ENCODE data around the gene IGSF5.

DNA sequence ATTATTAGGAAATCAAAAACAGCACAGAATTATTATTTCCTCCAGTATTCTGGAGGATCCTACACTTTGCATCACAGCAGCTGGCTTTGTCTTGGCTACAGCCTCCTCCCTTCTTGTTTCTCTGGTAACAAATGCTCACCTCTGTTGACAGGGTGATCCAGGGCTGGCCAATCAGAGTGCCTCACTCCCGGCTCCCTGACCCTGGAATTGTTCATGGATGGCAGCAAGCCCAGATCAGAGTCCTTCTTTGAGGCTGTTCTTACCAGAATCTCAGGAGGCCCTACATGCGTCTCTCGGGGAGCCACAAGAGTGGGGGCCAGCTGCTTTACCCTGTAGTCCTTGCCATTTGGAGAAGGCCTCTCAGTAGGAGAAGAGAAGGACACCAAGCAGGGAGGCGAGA, 48.4 kb upstream of the IGSF5 start:
- TF ChIP-seq POLR2A (IDR thresholded peaks at IDR 0.05): no peak
- TF ChIP-seq, protein P1, sequence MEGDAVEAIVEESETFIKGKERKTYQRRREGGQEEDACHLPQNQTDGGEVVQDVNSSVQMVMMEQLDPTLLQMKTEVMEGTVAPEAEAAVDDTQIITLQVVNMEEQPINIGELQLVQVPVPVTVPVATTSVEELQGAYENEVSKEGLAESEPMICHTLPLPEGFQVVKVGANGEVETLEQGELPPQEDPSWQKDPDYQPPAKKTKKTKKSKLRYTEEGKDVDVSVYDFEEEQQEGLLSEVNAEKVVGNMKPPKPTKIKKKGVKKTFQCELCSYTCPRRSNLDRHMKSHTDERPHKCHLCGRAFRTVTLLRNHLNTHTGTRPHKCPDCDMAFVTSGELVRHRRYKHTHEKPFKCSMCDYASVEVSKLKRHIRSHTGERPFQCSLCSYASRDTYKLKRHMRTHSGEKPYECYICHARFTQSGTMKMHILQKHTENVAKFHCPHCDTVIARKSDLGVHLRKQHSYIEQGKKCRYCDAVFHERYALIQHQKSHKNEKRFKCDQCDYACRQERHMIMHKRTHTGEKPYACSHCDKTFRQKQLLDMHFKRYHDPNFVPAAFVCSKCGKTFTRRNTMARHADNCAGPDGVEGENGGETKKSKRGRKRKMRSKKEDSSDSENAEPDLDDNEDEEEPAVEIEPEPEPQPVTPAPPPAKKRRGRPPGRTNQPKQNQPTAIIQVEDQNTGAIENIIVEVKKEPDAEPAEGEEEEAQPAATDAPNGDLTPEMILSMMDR (IDR thresholded peaks at IDR 0.05 in 4 of 5, conservative IDR thresholded peaks at IDR 0.05 in 1 of 5): no peak
